GM12892 (cell line): ENCODE measurements around the gene OS9.

Experiments
- POLR2A ChIP-seq: IDR thresholded peaks from 2 replicates; pipeline ENCODE4 v1.6.1; 2011; ENCODE audit warnings: low read depth, low read length, control low read depth
- TAF1 ChIP-seq: IDR thresholded peaks from 2 replicates; pipeline ENCODE4 v1.6.1; 2011; ENCODE audit warnings: low read depth, mild to moderate bottlenecking, control low read depth, low read length, borderline replicate concordance

DNA sequence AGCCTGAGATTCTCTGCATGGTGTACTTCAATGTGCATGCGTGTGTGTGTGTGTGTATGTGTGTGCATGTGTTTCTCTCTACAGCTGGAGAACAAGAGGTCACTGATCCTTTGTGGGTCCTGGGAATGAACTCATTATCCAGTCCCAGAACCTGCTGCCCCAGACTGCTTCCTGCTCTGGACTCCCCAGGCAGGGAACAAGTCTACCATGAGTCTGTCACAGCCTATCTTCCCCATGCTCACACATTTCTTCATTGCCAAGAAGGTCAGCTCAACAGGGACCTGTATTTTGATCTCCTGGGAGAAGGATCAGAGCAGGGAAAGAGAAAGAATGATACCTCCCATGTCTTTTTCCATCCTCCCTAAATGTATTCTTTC lies 47.5 kb downstream of the OS9 start:
- TF ChIP-seq TAF1 (no peak), POLR2A (no peak)
